GM12878 (cell line): Measurements from ENCODE around the gene SLC1A1. TPM values are rescaled to one million over a fixed set of nuclear protein-coding genes. Genes with fewer than 3 reads are reported as not detected.
"Not testable (repeated sequence)": the region's sequence is repeated elsewhere in the genome, so short reads cannot be mapped to it uniquely, and the experiment has no call there.

Experiments used
- ATAC-seq: fragments of 200-7000 bp; cut with Tn5 transposase; 3 replicates; pipeline ENCODE4 v1.9.1; 2020; ENCODE audit warnings: mild to moderate bottlenecking, moderate library complexity
- BruUV-seq: library from RNA; stranded (reverse); fragments of 400-500 nt; replicated peaks from 2 replicates; lab custom pipeline; 2021; lab: Mats Ljungman, UMichigan
- CTCF ChIA-PET: fragments of 300-600 bp; sonication (Branson Sonifier 250); formaldehyde crosslinking; extraction: SDS; loops from one replicate; lab custom pipeline; 2021; ENCODE audit warnings: inconsistent platforms; lab: Yijun Ruan, JAX
- POLR2A ChIA-PET: fragments of 350-600 bp; formaldehyde crosslinking; extraction: SDS; loops from one replicate; lab custom pipeline; 2021; ENCODE audit warnings: inconsistent platforms; lab: Charles Lee
- RAD21 ChIA-PET: fragments of 300-600 bp; sonication (Branson Sonifier 250); formaldehyde crosslinking; loops from one replicate; lab custom pipeline; 2023; ENCODE audit warnings: antibody characterized with exemption; ENCODE audit not compliant: unreplicated experiment; lab: Charles Lee
- SMC1A ChIA-PET: fragments of 300-600 bp; sonication (Branson Sonifier 250); formaldehyde crosslinking; loops from one replicate; lab custom pipeline; 2023; ENCODE audit not compliant: unreplicated experiment, uncharacterized antibody; lab: Charles Lee
- DNase-seq: peaks from one replicate; pipeline ENCODE4 v3.0.0-alpha.2; 2011; ENCODE audit warnings: low read depth, low spot score
- FAIRE-seq: peaks from 3 replicates; lab custom pipeline; 2011; peaks lifted over from hg19 to GRCh38; lab: Jason Lieb, UNC
- H2AFZ ChIP-seq: 2 replicates; pipeline ENCODE4 v1.6.0; 2011; ENCODE audit warnings: low read depth, low read length, control low read depth; ENCODE audit not compliant: control insufficient read depth
- H3K27ac ChIP-seq: 2 replicates; pipeline ENCODE4 v1.5.1; 2011; ENCODE audit warnings: control low read depth; ENCODE audit not compliant: control insufficient read depth, insufficient read depth
- H3K27me3 ChIP-seq, 2 experiments: replicated peaks in 1 of 2; 2 replicates each; pipeline versions ENCODE4 v1.6.0 to v1.6.1; 2011; ENCODE audit warnings: low read length in 1 of 2; ENCODE audit not compliant: control insufficient read depth in 2 of 2, insufficient read depth in 2 of 2
- H3K36me3 ChIP-seq, 2 experiments: 2 replicates each; pipeline ENCODE4 v1.5.1; 2011; ENCODE audit warnings: low read length in 1 of 2; ENCODE audit not compliant: control insufficient read depth in 2 of 2, insufficient read depth in 2 of 2
- H3K4me1 ChIP-seq: 2 replicates; pipeline ENCODE4 v1.6.1; 2011; ENCODE audit warnings: mild to moderate bottlenecking, low read length, moderate library complexity, mixed read lengths; ENCODE audit not compliant: control insufficient read depth, insufficient read depth
- H3K4me2 ChIP-seq: 2 replicates; pipeline ENCODE4 v1.6.0; 2011; ENCODE audit warnings: control low read depth; ENCODE audit not compliant: control insufficient read depth, insufficient read depth
- H3K4me3 ChIP-seq: fragments of 200-600 bp; sonication (generic); 2 replicates; pipeline ENCODE4 v1.5.1; 2016
- H3K79me2 ChIP-seq: 2 replicates; pipeline ENCODE4 v1.6.0; 2011; ENCODE audit warnings: low read length; ENCODE audit not compliant: control insufficient read depth, insufficient read depth
- H3K9ac ChIP-seq: 2 replicates; pipeline ENCODE4 v1.8.0; 2011; ENCODE audit warnings: low read length, control low read depth, mixed read lengths; ENCODE audit not compliant: control insufficient read depth, insufficient read depth
- H3K9me3 ChIP-seq: replicated peaks from 3 replicates; pipeline ENCODE4 v1.5.1; 2011; ENCODE audit warnings: mild to moderate bottlenecking, low read length; ENCODE audit not compliant: control insufficient read depth, insufficient read depth
- H4K20me1 ChIP-seq: 2 replicates; pipeline ENCODE4 v1.6.0; 2011; ENCODE audit not compliant: control insufficient read depth, insufficient read depth
- HDAC6 ChIP-seq: fragments of 200-600 bp; sonication (generic); IDR thresholded peaks from one replicate; pipeline ENCODE4 v1.8.0; 2017; ENCODE audit warnings: antibody characterized with exemption; ENCODE audit not compliant: unreplicated experiment
- REST ChIP-seq: IDR thresholded peaks from 2 replicates; pipeline ENCODE4 v1.6.1; 2012; ENCODE audit warnings: mild to moderate bottlenecking, low read depth, low read length
- RFX5 ChIP-seq: IDR thresholded peaks from 2 replicates; pipeline ENCODE4 v1.6.1; 2011; ENCODE audit warnings: low read depth, low read length, improper control_type of control experiment
- SIN3A ChIP-seq: IDR thresholded peaks from 2 replicates; pipeline ENCODE4 v1.6.1; 2012; ENCODE audit warnings: low read depth, low read length, improper control_type of control experiment
- ZBTB33 ChIP-seq: fragments of 450-650 bp; IDR thresholded peaks from 2 replicates; pipeline ENCODE4 v1.6.1; 2017; ENCODE audit warnings: mild to moderate bottlenecking
- ZNF207 ChIP-seq: fragments of 450-650 bp; IDR thresholded peaks from 2 replicates; pipeline ENCODE4 v1.6.1; 2014; ENCODE audit warnings: antibody characterized with exemption, mild to moderate bottlenecking, borderline replicate concordance
- WGBS: methylation state at CpG from one replicate; pipeline ENCODE4 v1.1.6; 2016; ENCODE audit warnings: low lambda C conversion rate; ENCODE audit not compliant: insufficient replicate concordance, insufficient coverage; ENCODE audit errors: missing lambda C conversion rate; 5-methylcytosine and 5-hydroxymethylcytosine counted together
- in situ Hi-C: fragments of 300-500 bp; cut with MboI; formaldehyde crosslinking; loops from 9 replicates; pipeline ENCODE4 v1.14.3; 2018; ENCODE audit warnings: mixed read lengths
- intact Hi-C: fragments of 100-400 bp; cut with micrococcal nuclease; formaldehyde crosslinking; loops from one replicate; pipeline ENCODE4 v1.14.2; 2022; ENCODE audit not compliant: unreplicated experiment
- polyA plus RNA-seq, 11 experiments: library from polyadenylated mRNA; depleted of rRNA in 4 of 11; unstranded in 6 of 11; stranded (reverse) in 5 of 11; fragments of >200 nt; fragmentation: Nextera tagmentation in 4 of 11; fragmentation: Illumina TruSeq in 1 of 11; extraction: Ambion mirVana in 4 of 11; extraction: Trizol in 1 of 11; gene quantifications; 1 replicate in 1 of 11; 2 replicates in 10 of 11; pipeline versions ENCODE4 v1.2.1 to v1.2.3, GENCODE V29; 2011 to 2016; ENCODE audit warnings: inconsistent platforms in 2 of 11, missing spikeins in 2 of 11, low read depth in 1 of 11
- total RNA-seq, 4 experiments: library from RNA; depleted of rRNA in 3 of 4; stranded (reverse); fragments of >200 nt in 3 of 4; fragmentation: Illumina TruSeq in 1 of 4; extraction: Trizol in 1 of 4; gene quantifications; 2 replicates each; pipeline versions ENCODE4 v1.2.1 to v1.2.3, GENCODE V29; 2013 to 2021

Gene SLC1A1
- total and polyA plus RNA-seq, 10 of the 15 experiments (the other 5 are each of a cell fraction or from before 2014, with no cell fraction given) = 4.2 to 24.9 (median 18.3) TPM

GRCh38 chr9:4541856-4542255 is 51.6 kb downstream of the SLC1A1 start:
- ATAC-seq (no peak), FAIRE-seq (no peak), DNase-seq (no peak)
- POLR2A ChIA-PET = interaction anchor here (0.5 kb wide), 1 partner anchor 33 kb away, joined by 5 read pairs; no protein-coding TSS in a partner anchor
- no peak overlapping the region for H3K4me3 ChIP-seq
- H4K20me1 ChIP-seq = no peaks in the 10 kb centered on the region
- no peak overlapping the region for H3K4me2 ChIP-seq
- H2AFZ ChIP-seq = no peak overlapping the region
- RAD21 ChIA-PET = no interaction called here
- no TSS peak for BruUV-seq
- no peaks in the 10 kb centered on the region for H3K79me2 ChIP-seq
- H3K27me3 ChIP-seq = no peaks in the 10 kb centered on the region
- WGBS = 89% methylated on average over 2 of the region's 2 CpGs
- H3K4me1 ChIP-seq = no peaks in the 10 kb centered on the region
- SMC1A ChIA-PET = interaction anchor here (0.5 to 1.7 kb wide), 2 partner anchors 9 to 14 kb away, joined by 3 to 5 read pairs; no protein-coding TSS in a partner anchor
- in situ Hi-C loops (loop anchor here (10.0 kb wide), 1 partner anchor 157 kb away; no protein-coding TSS in a partner anchor), intact Hi-C loops (no loop called here)
- CTCF ChIA-PET = interaction anchor here (0.7 to 1.7 kb wide), 3 partner anchors 9 to 465 kb away, joined by 3 to 8 read pairs (median 3); no protein-coding TSS in a partner anchor
- no peaks in the 10 kb centered on the region for H3K9me3 ChIP-seq
- no peak overlapping the region for H3K27ac ChIP-seq
- no peaks in the 10 kb centered on the region for H3K36me3 ChIP-seq
- H3K9ac ChIP-seq = no peak overlapping the region
- TF ChIP-seq RFX5 (no peak), HDAC6 (no peak), ZBTB33 (no peak), SIN3A (no peak), ZNF207 (no peak), REST (no peak)

GRCh38 chr9:4544714-4545113 is 54.4 kb downstream of the SLC1A1 start:
- BruUV-seq, ATAC-seq, H3K4me3 ChIP-seq, H3K27me3 ChIP-seq, H3K79me2 ChIP-seq, POLR2A ChIA-PET, FAIRE-seq, RAD21 ChIA-PET, H4K20me1 ChIP-seq, H2AFZ ChIP-seq, H3K4me2 ChIP-seq, H3K9ac ChIP-seq, H3K27ac ChIP-seq, H3K4me1 ChIP-seq, H3K36me3 ChIP-seq, DNase-seq, H3K9me3 ChIP-seq: not testable (repeated sequence)
- ChIA-PET CTCF (interaction anchor here (1.8 kb wide), 1 partner anchor 162 kb away, joined by 6 read pairs; no protein-coding TSS in a partner anchor), SMC1A (interaction anchor here (0.7 to 1.2 kb wide), 2 partner anchors 34 to 87 kb away, joined by 3 read pairs; no protein-coding TSS in a partner anchor)
- in situ Hi-C loops (loop anchor here (10.0 kb wide), 1 partner anchor 160 kb away; no protein-coding TSS in a partner anchor), intact Hi-C loops (loop anchor here (5.0 kb wide), 1 partner anchor 52 kb away; the partner anchor contains the start of gene SLC1A1)
- whole genome bisulfite sequencing = 97% methylated on average over 5 of the region's 5 CpGs
